Measurements from ENCODE around the gene RNF144A. TPM values are rescaled to one million over a fixed set of nuclear protein-coding genes. Genes with fewer than 3 reads are reported as not detected.

The RNF144A gene, protein sequence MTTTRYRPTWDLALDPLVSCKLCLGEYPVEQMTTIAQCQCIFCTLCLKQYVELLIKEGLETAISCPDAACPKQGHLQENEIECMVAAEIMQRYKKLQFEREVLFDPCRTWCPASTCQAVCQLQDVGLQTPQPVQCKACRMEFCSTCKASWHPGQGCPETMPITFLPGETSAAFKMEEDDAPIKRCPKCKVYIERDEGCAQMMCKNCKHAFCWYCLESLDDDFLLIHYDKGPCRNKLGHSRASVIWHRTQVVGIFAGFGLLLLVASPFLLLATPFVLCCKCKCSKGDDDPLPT
- 10 to 100 TPM; 13.5 to 14.9 TPM for total RNA-seq
- polyA plus RNA-seq, result 8.3 TPM

- peaks cover 0 to 4% of the 10 kb centered on the region in 2 donors for H3K27me3 Mint-ChIP-seq
- ChIA-PET CTCF (interaction anchor here (0.7 to 6.3 kb wide), 19 partner anchors 10 to 127 kb away, joined by 3 to 68 read pairs (median 6); partner anchors contain the start of genes CMPK2 and RSAD2), POLR2A (interaction anchor here (0.9 kb wide), 1 partner anchor 10 kb away, joined by 3 read pairs; no protein-coding TSS in a partner anchor)
- peak within 1 kb of the TSS in 6 of 8 donors; percentile 12 to 96 (median 76) for H3K27ac Mint-ChIP-seq
- Histone ChIP-seq H3K9me3 (ENCODE audit: low read length) (no peaks in the 10 kb centered on the region), H3K4me3 (ENCODE audit: low read length) (peak within 1 kb of the TSS; percentile 52), H3K27ac (ENCODE audit: low read depth, low read length) (peak within 1 kb of the TSS; percentile 40), H3K4me1 (ENCODE audit: insufficient read depth, low read length) (peaks cover 72% of the 10 kb centered on the region), H3K36me3 (ENCODE audit: insufficient read depth, low read length) (no peaks in the 10 kb centered on the region), H3K27me3 (ENCODE audit: insufficient read depth, low read length, poor library complexity, severe bottlenecking) (no peaks in the 10 kb centered on the region)
- H3K4me1 Mint-ChIP-seq, result peaks cover 50 to 75% (median 70%) of the 10 kb centered on the region in 3 donors
- H3K36me3 Mint-ChIP-seq, result peaks cover 0 to 3% (median 0%) of the 10 kb centered on the region in 3 donors
- H3K4me3 Mint-ChIP-seq, result peak within 1 kb of the TSS; percentile 74 to 94 (median 80)
- DNase-seq, result peak; percentile 62 to 78 (median 73)
- no peaks in the 10 kb centered on the region for H3K9me3 Mint-ChIP-seq
Observed at GRCh38 chr2:6917071-6917760, at the start of gene RNF144A. Gene RNF144A (plus strand): TSS chr2:6917412. CDS start chr2:6996927, 79,515 bp downstream.

DNA sequence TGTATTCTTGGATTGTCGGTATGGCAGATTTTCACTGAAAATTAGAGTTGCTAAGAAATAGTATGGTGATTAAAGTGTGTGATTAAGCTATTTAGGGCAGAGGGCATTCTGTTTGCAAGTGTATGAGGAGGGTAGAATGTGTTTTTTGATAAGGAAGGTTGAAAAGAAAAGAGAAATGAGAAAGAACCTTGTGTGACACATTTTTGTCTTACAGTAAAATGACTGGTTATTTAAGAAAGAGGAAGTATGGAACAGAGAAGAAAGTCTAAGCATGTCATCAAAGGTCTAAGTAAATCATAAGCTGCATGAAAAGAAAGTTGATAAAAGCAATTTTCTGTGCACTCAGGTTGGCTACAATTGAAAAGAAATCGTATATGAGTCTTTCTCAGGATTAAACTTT, 44.8 kb upstream of the RNF144A start:
- H3K36me3 Mint-ChIP-seq, result peaks cover 2 to 5% (median 4%) of the 10 kb centered on the region in 3 donors
- POLR2A ChIA-PET, result no interaction called here
- peak overlapping the region in 1 of 8 donors; percentile 92 for H3K27ac Mint-ChIP-seq
- no peaks in the 10 kb centered on the region for H3K9me3 Mint-ChIP-seq
- no peak overlapping the region for H3K4me3 Mint-ChIP-seq
- Histone ChIP-seq H3K27me3 (ENCODE audit: insufficient read depth, low read length, poor library complexity, severe bottlenecking) (no peaks in the 10 kb centered on the region), H3K27ac (ENCODE audit: low read depth, low read length) (no peak overlapping the region), H3K4me1 (ENCODE audit: insufficient read depth, low read length) (peaks cover 10% of the 10 kb centered on the region), H3K9me3 (ENCODE audit: low read length) (no peaks in the 10 kb centered on the region), H3K4me3 (ENCODE audit: low read length) (no peak overlapping the region), H3K36me3 (ENCODE audit: insufficient read depth, low read length) (no peaks in the 10 kb centered on the region)
- H3K4me1 Mint-ChIP-seq, result peaks cover 8 to 17% (median 10%) of the 10 kb centered on the region in 3 donors
- CTCF ChIA-PET, result interaction anchor here (1.5 kb wide), 1 partner anchor 44 kb away, joined by 6 read pairs; the partner anchor contains the start of gene RNF144A
- H3K27me3 Mint-ChIP-seq, result no peaks in the 10 kb centered on the region
- DNase-seq, result no peak

DNA sequence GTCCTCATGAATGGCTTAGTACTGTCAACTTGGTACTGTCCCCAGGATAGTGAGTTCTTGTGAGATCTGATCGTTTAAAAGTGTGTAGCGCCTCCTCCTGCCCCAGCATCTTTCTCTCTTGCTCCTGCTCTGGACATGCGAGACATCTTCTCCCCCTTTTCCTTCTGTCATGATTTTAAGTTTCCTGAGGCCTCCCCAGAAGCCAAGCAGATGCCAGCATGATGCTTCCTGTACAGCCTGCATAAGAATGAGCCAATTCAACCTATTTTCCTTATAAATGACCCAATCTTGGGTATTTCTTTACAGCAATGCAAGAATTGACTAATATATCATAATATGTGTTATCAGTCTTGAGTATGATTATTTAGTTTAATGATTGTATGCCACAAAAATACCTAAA, 43.2 kb upstream of the RNF144A start:
- no peaks in the 10 kb centered on the region for H3K36me3 ChIP-seq (ENCODE audit: insufficient read depth, low read length)
- CTCF ChIA-PET, result no interaction called here
- Mint-ChIP-seq H3K4me1 (peaks cover 23 to 32% (median 27%) of the 10 kb centered on the region in 3 donors), H3K36me3 (peaks cover 2 to 5% (median 3%) of the 10 kb centered on the region in 3 donors), H3K27me3 (no peaks in the 10 kb centered on the region), H3K4me3 (no peak overlapping the region), H3K27ac (no peak overlapping the region), H3K9me3 (no peaks in the 10 kb centered on the region)
- no peaks in the 10 kb centered on the region for H3K9me3 ChIP-seq (ENCODE audit: low read length)
- no peak overlapping the region for H3K4me3 ChIP-seq (ENCODE audit: low read length)
- DNase-seq, result no peak
- POLR2A ChIA-PET, result no interaction called here
- H3K27me3 ChIP-seq (ENCODE audit: insufficient read depth, low read length, poor library complexity, severe bottlenecking), result no peaks in the 10 kb centered on the region
- H3K4me1 ChIP-seq (ENCODE audit: insufficient read depth, low read length), result peaks cover 25% of the 10 kb centered on the region
- H3K27ac ChIP-seq (ENCODE audit: low read depth, low read length), result no peak overlapping the region

GRCh38 chr2:6876309-6876708, 40.9 kb upstream of the RNF144A start:
- H3K4me1 Mint-ChIP-seq, result peaks cover 41 to 55% (median 50%) of the 10 kb centered on the region in 3 donors
- Histone ChIP-seq H3K27ac (ENCODE audit: low read depth, low read length) (no peak overlapping the region), H3K4me3 (ENCODE audit: low read length) (no peak overlapping the region), H3K4me1 (ENCODE audit: insufficient read depth, low read length) (peaks cover 43% of the 10 kb centered on the region), H3K9me3 (ENCODE audit: low read length) (no peaks in the 10 kb centered on the region), H3K36me3 (ENCODE audit: insufficient read depth, low read length) (no peaks in the 10 kb centered on the region), H3K27me3 (ENCODE audit: insufficient read depth, low read length, poor library complexity, severe bottlenecking) (no peaks in the 10 kb centered on the region)
- H3K9me3 Mint-ChIP-seq, result no peaks in the 10 kb centered on the region
- peak overlapping the region in 4 of 8 donors; percentile 13 to 45 (median 41) for H3K27ac Mint-ChIP-seq
- ChIA-PET CTCF (interaction anchor here (1.5 to 2.8 kb wide), 3 partner anchors 10 to 40 kb away, joined by 9 to 24 read pairs (median 9); partner anchors contain the start of genes CMPK2 and RNF144A), POLR2A (interaction anchor here (2.2 kb wide), 1 partner anchor 11 kb away, joined by 19 read pairs; the partner anchor contains the start of gene CMPK2)
- H3K36me3 Mint-ChIP-seq, result peaks cover 0 to 5% (median 2%) of the 10 kb centered on the region in 3 donors
- DNase-seq, result no peak
- H3K27me3 Mint-ChIP-seq, result no peaks in the 10 kb centered on the region
- peak overlapping the region in 6 of 7 donors; percentile 24 to 89 (median 52) for H3K4me3 Mint-ChIP-seq

DNA sequence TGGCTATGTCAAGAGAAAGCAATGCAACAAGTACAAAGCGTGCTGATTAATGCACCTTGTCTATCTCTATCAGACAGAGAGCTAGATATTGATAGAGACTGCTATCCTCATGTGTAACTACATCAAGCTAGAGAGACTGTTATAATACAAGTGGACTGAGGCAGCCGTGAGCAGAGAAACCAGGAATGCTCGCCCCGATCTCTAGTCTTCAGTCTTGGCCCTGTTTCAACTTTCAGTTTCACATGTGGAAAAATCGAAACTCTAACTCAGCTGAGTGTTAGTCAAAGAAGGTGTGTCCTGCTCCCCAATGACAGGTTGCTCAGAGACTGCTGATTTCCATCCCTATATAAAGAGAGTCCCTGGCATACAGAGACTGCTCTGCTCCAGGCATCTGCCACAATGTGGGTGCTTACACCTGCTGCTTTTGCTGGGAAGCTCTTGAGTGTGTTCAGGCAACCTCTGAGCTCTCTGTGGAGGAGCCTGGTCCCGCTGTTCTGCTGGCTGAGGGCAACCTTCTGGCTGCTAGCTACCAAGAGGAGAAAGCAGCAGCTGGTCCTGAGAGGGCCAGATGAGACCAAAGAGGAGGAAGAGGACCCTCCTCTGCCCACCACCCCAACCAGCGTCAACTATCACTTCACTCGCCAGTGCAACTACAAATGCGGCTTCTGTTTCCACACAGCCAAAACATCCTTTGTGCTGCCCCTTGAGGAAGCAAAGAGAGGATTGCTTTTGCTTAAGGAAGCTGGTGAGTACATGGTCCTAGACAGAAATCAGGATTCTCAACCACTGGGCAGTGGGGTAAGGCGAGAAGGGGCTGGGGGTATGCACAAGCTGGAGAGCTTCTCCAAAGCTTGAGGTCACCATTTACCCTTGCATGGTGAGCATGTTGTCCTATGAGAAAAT, 39.6 kb upstream of the RNF144A start, which contains the start of gene RSAD2:
TSS of gene RSAD2 (plus strand) at position 376 of the 903 bp plus-strand sequence. CDS start at position 400, 24 bp downstream.
- ChIA-PET POLR2A (interaction anchor here (2.2 kb wide), 1 partner anchor 12 kb away, joined by 19 read pairs; the partner anchor contains the start of gene CMPK2), CTCF (interaction anchor here (1.2 to 2.8 kb wide), 5 partner anchors 9 to 42 kb away, joined by 3 to 24 read pairs (median 4); partner anchors contain the start of genes CMPK2 and RNF144A)
- Histone ChIP-seq H3K4me3 (ENCODE audit: low read length) (peak within 1 kb of the TSS; percentile 70), H3K4me1 (ENCODE audit: insufficient read depth, low read length) (peaks cover 46% of the 10 kb centered on the region), H3K9me3 (ENCODE audit: low read length) (no peaks in the 10 kb centered on the region), H3K27me3 (ENCODE audit: insufficient read depth, low read length, poor library complexity, severe bottlenecking) (no peaks in the 10 kb centered on the region), H3K36me3 (ENCODE audit: insufficient read depth, low read length) (no peaks in the 10 kb centered on the region), H3K27ac (ENCODE audit: low read depth, low read length) (peak within 1 kb of the TSS; percentile 40)
- Mint-ChIP-seq H3K9me3 (no peaks in the 10 kb centered on the region), H3K27me3 (no peaks in the 10 kb centered on the region), H3K36me3 (peaks cover 2 to 5% (median 4%) of the 10 kb centered on the region in 3 donors), H3K27ac (peak within 1 kb of the TSS; percentile 72 to 96 (median 87)), H3K4me3 (peak within 1 kb of the TSS; percentile 87 to 97 (median 91)), H3K4me1 (peaks cover 44 to 54% (median 53%) of the 10 kb centered on the region in 3 donors)
- peak in 3 of 5 donors; percentile 54 to 58 (median 58) for DNase-seq

GRCh38 chr2:6878549-6878948, 38.7 kb upstream of the RNF144A start:
- H3K27me3 ChIP-seq (ENCODE audit: insufficient read depth, low read length, poor library complexity, severe bottlenecking), result no peaks in the 10 kb centered on the region
- peak overlapping the region; percentile 33 for H3K4me3 ChIP-seq (ENCODE audit: low read length)
- Mint-ChIP-seq H3K27me3 (no peaks in the 10 kb centered on the region), H3K4me3 (peak overlapping the region; percentile 44 to 97 (median 88)), H3K4me1 (peaks cover 44 to 53% (median 49%) of the 10 kb centered on the region in 3 donors), H3K36me3 (peaks cover 2 to 7% (median 5%) of the 10 kb centered on the region in 3 donors), H3K9me3 (no peaks in the 10 kb centered on the region), H3K27ac (peak overlapping the region in 6 of 8 donors; percentile 9 to 64 (median 41))
- DNase-seq, result no peak
- H3K27ac ChIP-seq (ENCODE audit: low read depth, low read length), result no peak overlapping the region
- H3K36me3 ChIP-seq (ENCODE audit: insufficient read depth, low read length), result no peaks in the 10 kb centered on the region
- ChIA-PET CTCF (interaction anchor here (1.2 to 2.8 kb wide), 4 partner anchors 10 to 38 kb away, joined by 4 to 24 read pairs (median 6); partner anchors contain the start of genes CMPK2 and RNF144A), POLR2A (interaction anchor here (2.2 kb wide), 1 partner anchor 13 kb away, joined by 19 read pairs; the partner anchor contains the start of gene CMPK2)
- no peaks in the 10 kb centered on the region for H3K9me3 ChIP-seq (ENCODE audit: low read length)
- H3K4me1 ChIP-seq (ENCODE audit: insufficient read depth, low read length), result peaks cover 39% of the 10 kb centered on the region

GRCh38 chr2:6879011-6879410, 38.2 kb upstream of the RNF144A start:
- Histone ChIP-seq H3K4me3 (ENCODE audit: low read length) (peak overlapping the region; percentile 33), H3K27me3 (ENCODE audit: insufficient read depth, low read length, poor library complexity, severe bottlenecking) (no peaks in the 10 kb centered on the region), H3K4me1 (ENCODE audit: insufficient read depth, low read length) (peaks cover 39% of the 10 kb centered on the region), H3K27ac (ENCODE audit: low read depth, low read length) (no peak overlapping the region), H3K9me3 (ENCODE audit: low read length) (no peaks in the 10 kb centered on the region), H3K36me3 (ENCODE audit: insufficient read depth, low read length) (no peaks in the 10 kb centered on the region)
- ChIA-PET POLR2A (no interaction called here), CTCF (interaction anchor here (1.2 to 2.8 kb wide), 3 partner anchors 10 to 31 kb away, joined by 4 to 24 read pairs (median 4); partner anchors contain the start of gene CMPK2)
- no peaks in the 10 kb centered on the region for H3K9me3 Mint-ChIP-seq
- no peaks in the 10 kb centered on the region for H3K27me3 Mint-ChIP-seq
- H3K4me3 Mint-ChIP-seq, result peak overlapping the region; percentile 55 to 97 (median 58)
- peaks cover 2 to 8% (median 4%) of the 10 kb centered on the region in 3 donors for H3K36me3 Mint-ChIP-seq
- DNase-seq, result no peak
- peak overlapping the region in 7 of 8 donors; percentile 12 to 73 (median 33) for H3K27ac Mint-ChIP-seq
- H3K4me1 Mint-ChIP-seq, result peaks cover 44 to 53% (median 49%) of the 10 kb centered on the region in 3 donors

Measured in CD8-positive, alpha-beta memory T cell (primary cell).